ENCODE results near the gene GSTM3. TPM values are rescaled to one million over a fixed set of nuclear protein-coding genes. Genes with fewer than 3 reads are reported as not detected.

Gene GSTM3
- total RNA-seq, 1 experiment from 2014 or later, result not detected

GRCh38 chr1:109728870-109729269, 12.0 kb downstream of the GSTM3 start:
- Histone ChIP-seq H3K4me1 (ENCODE audit: low read length) (no peaks in the 10 kb centered on the region), H2AFZ (ENCODE audit: low read length) (no peak overlapping the region), H3K4me3 (ENCODE audit: low read length) (no peak overlapping the region), H4K20me1 (ENCODE audit: insufficient read depth, low read depth, low read length) (no peaks in the 10 kb centered on the region), H3K9me2 (replicated peaks; ENCODE audit: insufficient read depth, low read length) (no peaks in the 10 kb centered on the region), H3K27ac (ENCODE audit: low read length) (no peak overlapping the region), H3K36me3 (ENCODE audit: insufficient read depth, low read length) (no peaks in the 10 kb centered on the region), H3K27me3 (ENCODE audit: low read length) (no peaks in the 10 kb centered on the region), H3K9me3 (ENCODE audit: low read length) (no peaks in the 10 kb centered on the region), H3K79me2 (ENCODE audit: low read length) (no peaks in the 10 kb centered on the region), H3K4me2 (ENCODE audit: low read depth, low read length, poor library complexity, severe bottlenecking) (no peak overlapping the region), H3K9ac (ENCODE audit: low read length) (no peak overlapping the region)
- no peak for DNase-seq

GRCh38 chr1:109726728-109727373, 14.0 kb downstream of the GSTM3 start:
- Histone ChIP-seq H3K27me3 (ENCODE audit: low read length) (no peaks in the 10 kb centered on the region), H3K4me1 (ENCODE audit: low read length) (no peaks in the 10 kb centered on the region), H3K9me3 (ENCODE audit: low read length) (no peaks in the 10 kb centered on the region), H3K9me2 (replicated peaks; ENCODE audit: insufficient read depth, low read length) (no peaks in the 10 kb centered on the region), H3K36me3 (ENCODE audit: insufficient read depth, low read length) (no peaks in the 10 kb centered on the region), H2AFZ (ENCODE audit: low read length) (no peak overlapping the region), H3K79me2 (ENCODE audit: low read length) (no peaks in the 10 kb centered on the region), H3K9ac (ENCODE audit: low read length) (no peak overlapping the region), H3K4me3 (ENCODE audit: low read length) (no peak overlapping the region), H3K4me2 (ENCODE audit: low read depth, low read length, poor library complexity, severe bottlenecking) (no peak overlapping the region), H3K27ac (ENCODE audit: low read length) (no peak overlapping the region), H4K20me1 (ENCODE audit: insufficient read depth, low read depth, low read length) (no peaks in the 10 kb centered on the region)
- DNase-seq, result no peak

GRCh38 chr1:109726007-109726406, 14.8 kb downstream of the GSTM3 start:
- Histone ChIP-seq H3K4me2 (ENCODE audit: low read depth, low read length, poor library complexity, severe bottlenecking) (no peak overlapping the region), H3K4me1 (ENCODE audit: low read length) (no peaks in the 10 kb centered on the region), H3K36me3 (ENCODE audit: insufficient read depth, low read length) (no peaks in the 10 kb centered on the region), H3K79me2 (ENCODE audit: low read length) (no peaks in the 10 kb centered on the region), H3K27me3 (ENCODE audit: low read length) (no peaks in the 10 kb centered on the region), H3K9me2 (replicated peaks; ENCODE audit: insufficient read depth, low read length) (no peaks in the 10 kb centered on the region), H2AFZ (ENCODE audit: low read length) (no peak overlapping the region), H3K9ac (ENCODE audit: low read length) (no peak overlapping the region), H4K20me1 (ENCODE audit: insufficient read depth, low read depth, low read length) (no peaks in the 10 kb centered on the region), H3K27ac (ENCODE audit: low read length) (no peak overlapping the region), H3K9me3 (ENCODE audit: low read length) (no peaks in the 10 kb centered on the region), H3K4me3 (ENCODE audit: low read length) (no peak overlapping the region)
- DNase-seq, result no peak

GRCh38 chr1:109725510-109725909, 15.3 kb downstream of the GSTM3 start:
- Histone ChIP-seq H3K27ac (ENCODE audit: low read length) (no peak overlapping the region), H3K27me3 (ENCODE audit: low read length) (no peaks in the 10 kb centered on the region), H2AFZ (ENCODE audit: low read length) (no peak overlapping the region), H3K4me1 (ENCODE audit: low read length) (no peaks in the 10 kb centered on the region), H3K9me3 (ENCODE audit: low read length) (no peaks in the 10 kb centered on the region), H3K79me2 (ENCODE audit: low read length) (no peaks in the 10 kb centered on the region), H3K9ac (ENCODE audit: low read length) (no peak overlapping the region), H3K4me3 (ENCODE audit: low read length) (no peak overlapping the region), H3K4me2 (ENCODE audit: low read depth, low read length, poor library complexity, severe bottlenecking) (no peak overlapping the region), H4K20me1 (ENCODE audit: insufficient read depth, low read depth, low read length) (no peaks in the 10 kb centered on the region), H3K36me3 (ENCODE audit: insufficient read depth, low read length) (no peaks in the 10 kb centered on the region), H3K9me2 (replicated peaks; ENCODE audit: insufficient read depth, low read length) (no peaks in the 10 kb centered on the region)
- DNase-seq, result no peak

GRCh38 chr1:109724933-109725332, 15.9 kb downstream of the GSTM3 start:
- no peaks in the 10 kb centered on the region for H3K9me2 ChIP-seq (replicated peaks; ENCODE audit: insufficient read depth, low read length)
- no peaks in the 10 kb centered on the region for H3K79me2 ChIP-seq (ENCODE audit: low read length)
- no peak overlapping the region for H3K4me3 ChIP-seq (ENCODE audit: low read length)
- no peaks in the 10 kb centered on the region for H3K36me3 ChIP-seq (ENCODE audit: insufficient read depth, low read length)
- H3K27ac ChIP-seq (ENCODE audit: low read length), result no peak overlapping the region
- H3K4me1 ChIP-seq (ENCODE audit: low read length), result peaks cover 3% of the 10 kb centered on the region
- DNase-seq, result no peak
- H4K20me1 ChIP-seq (ENCODE audit: insufficient read depth, low read depth, low read length), result no peaks in the 10 kb centered on the region
- no peak overlapping the region for H3K4me2 ChIP-seq (ENCODE audit: low read depth, low read length, poor library complexity, severe bottlenecking)
- H3K9ac ChIP-seq (ENCODE audit: low read length), result no peak overlapping the region
- H3K27me3 ChIP-seq (ENCODE audit: low read length), result no peaks in the 10 kb centered on the region
- H2AFZ ChIP-seq (ENCODE audit: low read length), result no peak overlapping the region
- H3K9me3 ChIP-seq (ENCODE audit: low read length), result no peaks in the 10 kb centered on the region

GRCh38 chr1:109722908-109723691, 17.7 kb downstream of the GSTM3 start:
- H3K9ac ChIP-seq (ENCODE audit: low read length), result no peak overlapping the region
- no peak overlapping the region for H3K4me3 ChIP-seq (ENCODE audit: low read length)
- H3K4me1 ChIP-seq (ENCODE audit: low read length), result peaks cover 18% of the 10 kb centered on the region
- no peak overlapping the region for H2AFZ ChIP-seq (ENCODE audit: low read length)
- no peaks in the 10 kb centered on the region for H3K9me3 ChIP-seq (ENCODE audit: low read length)
- no peaks in the 10 kb centered on the region for H3K27me3 ChIP-seq (ENCODE audit: low read length)
- H4K20me1 ChIP-seq (ENCODE audit: insufficient read depth, low read depth, low read length), result no peaks in the 10 kb centered on the region
- H3K79me2 ChIP-seq (ENCODE audit: low read length), result no peaks in the 10 kb centered on the region
- H3K27ac ChIP-seq (ENCODE audit: low read length), result no peak overlapping the region
- no peak overlapping the region for H3K4me2 ChIP-seq (ENCODE audit: low read depth, low read length, poor library complexity, severe bottlenecking)
- H3K36me3 ChIP-seq (ENCODE audit: insufficient read depth, low read length), result no peaks in the 10 kb centered on the region
- no peaks in the 10 kb centered on the region for H3K9me2 ChIP-seq (replicated peaks; ENCODE audit: insufficient read depth, low read length)
- no peak for DNase-seq

- no peak overlapping the region for H3K9ac ChIP-seq (ENCODE audit: low read length)
- no peaks in the 10 kb centered on the region for H4K20me1 ChIP-seq (ENCODE audit: insufficient read depth, low read depth, low read length)
- no peak overlapping the region for H3K4me3 ChIP-seq (ENCODE audit: low read length)
- H3K27ac ChIP-seq (ENCODE audit: low read length), result no peak overlapping the region
- peaks cover 18% of the 10 kb centered on the region for H3K4me1 ChIP-seq (ENCODE audit: low read length)
- H3K9me3 ChIP-seq (ENCODE audit: low read length), result no peaks in the 10 kb centered on the region
- no peak overlapping the region for H3K4me2 ChIP-seq (ENCODE audit: low read depth, low read length, poor library complexity, severe bottlenecking)
- H3K36me3 ChIP-seq (ENCODE audit: insufficient read depth, low read length), result no peaks in the 10 kb centered on the region
- no peaks in the 10 kb centered on the region for H3K9me2 ChIP-seq (replicated peaks; ENCODE audit: insufficient read depth, low read length)
- no peaks in the 10 kb centered on the region for H3K27me3 ChIP-seq (ENCODE audit: low read length)
- H2AFZ ChIP-seq (ENCODE audit: low read length), result no peak overlapping the region
- no peak for DNase-seq
- H3K79me2 ChIP-seq (ENCODE audit: low read length), result no peaks in the 10 kb centered on the region
Observed at GRCh38 chr1:109721971-109722370, 18.9 kb downstream of the GSTM3 start.

GRCh38 chr1:109721042-109721441, 19.8 kb downstream of the GSTM3 start:
- DNase-seq, result no peak
- no peak overlapping the region for H2AFZ ChIP-seq (ENCODE audit: low read length)

More at GRCh38 chr1:109721042-109721441, 19.8 kb downstream of the GSTM3 start:
- no peaks in the 10 kb centered on the region for H3K36me3 ChIP-seq (ENCODE audit: insufficient read depth, low read length)
- H3K4me1 ChIP-seq (ENCODE audit: low read length), result peaks cover 18% of the 10 kb centered on the region
- no peak overlapping the region for H3K9ac ChIP-seq (ENCODE audit: low read length)
- H3K9me3 ChIP-seq (ENCODE audit: low read length), result no peaks in the 10 kb centered on the region
- no peaks in the 10 kb centered on the region for H3K79me2 ChIP-seq (ENCODE audit: low read length)
- no peaks in the 10 kb centered on the region for H4K20me1 ChIP-seq (ENCODE audit: insufficient read depth, low read depth, low read length)
- no peak overlapping the region for H3K4me3 ChIP-seq (ENCODE audit: low read length)
- H3K9me2 ChIP-seq (replicated peaks; ENCODE audit: insufficient read depth, low read length), result no peaks in the 10 kb centered on the region
- H3K27ac ChIP-seq (ENCODE audit: low read length), result no peak overlapping the region
- H3K4me2 ChIP-seq (ENCODE audit: low read depth, low read length, poor library complexity, severe bottlenecking), result no peak overlapping the region
- no peaks in the 10 kb centered on the region for H3K27me3 ChIP-seq (ENCODE audit: low read length)
